Activated CD4-positive, alpha-beta T cell treated with anti-CD3 and anti-CD28 coated beads, Interleukin-2, amount 50 U/mL, for 4 hours (primary cell): ENCODE results near the gene GAN.

ENCODE experiments used
- DNase-seq, 2 experiments: peaks; one replicate each; pipeline ENCODE4 v3.0.0-alpha.2; 2020

GAN gene

DNA sequence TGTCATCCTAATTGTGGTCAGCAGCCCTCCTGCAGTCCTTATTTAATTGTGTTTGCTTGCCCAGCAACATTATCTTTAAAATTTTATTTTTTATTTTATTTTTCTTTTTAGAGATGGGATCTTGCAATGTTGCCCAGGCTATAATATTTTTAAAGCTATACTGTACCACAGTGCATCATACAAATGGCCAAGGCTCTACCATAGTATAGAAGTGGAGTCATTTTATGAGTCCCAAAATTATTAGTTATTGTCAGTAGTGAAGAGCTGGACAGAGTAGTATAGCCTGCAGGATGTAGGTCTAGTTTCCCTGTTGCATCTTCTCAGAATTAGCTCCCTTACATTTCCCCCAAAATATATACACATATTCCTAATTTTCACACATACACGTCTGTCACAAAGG, 44.1 kb downstream of the GAN start:
- no peak for DNase-seq

DNA sequence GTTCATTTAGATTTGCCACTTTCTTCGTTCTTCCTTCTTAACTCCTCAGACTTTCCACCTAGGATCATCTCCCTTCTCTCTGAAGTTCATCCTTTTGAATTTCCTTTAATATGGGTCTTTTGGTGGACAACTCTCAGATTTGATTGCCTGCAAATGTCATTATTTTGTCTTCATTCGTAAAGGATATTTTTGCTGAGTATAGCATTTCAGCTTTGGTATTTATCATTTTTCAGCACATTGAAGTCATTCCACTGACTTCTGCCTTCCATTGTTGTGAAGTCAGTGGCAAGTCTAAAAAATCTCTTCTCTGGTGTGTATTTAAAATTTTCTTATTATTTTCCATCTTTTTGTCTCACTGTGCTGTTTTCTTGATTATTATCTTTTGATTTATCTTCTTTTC, 45.4 kb downstream of the GAN start:
- no peak for DNase-seq

DNA sequence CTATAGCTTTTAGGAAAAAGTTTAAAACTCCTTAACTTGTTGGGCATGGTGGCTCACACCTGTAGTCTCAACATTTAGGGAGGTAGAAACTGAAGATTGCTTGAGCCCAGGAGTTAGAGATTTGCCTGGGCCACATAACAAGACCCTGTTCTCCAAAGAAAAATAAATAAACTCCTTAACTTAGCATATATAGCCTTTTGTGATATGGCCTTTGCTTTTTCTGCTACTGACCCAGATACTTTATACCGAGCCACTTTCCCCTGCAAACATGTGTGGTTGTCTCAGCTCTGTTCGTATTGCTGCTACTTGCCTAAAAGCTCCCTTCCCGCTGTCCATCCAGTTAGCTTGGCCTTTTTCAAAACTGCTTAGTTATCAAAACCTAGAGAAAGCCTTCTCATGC, 51.0 kb downstream of the GAN start:
- no peak for DNase-seq

DNA sequence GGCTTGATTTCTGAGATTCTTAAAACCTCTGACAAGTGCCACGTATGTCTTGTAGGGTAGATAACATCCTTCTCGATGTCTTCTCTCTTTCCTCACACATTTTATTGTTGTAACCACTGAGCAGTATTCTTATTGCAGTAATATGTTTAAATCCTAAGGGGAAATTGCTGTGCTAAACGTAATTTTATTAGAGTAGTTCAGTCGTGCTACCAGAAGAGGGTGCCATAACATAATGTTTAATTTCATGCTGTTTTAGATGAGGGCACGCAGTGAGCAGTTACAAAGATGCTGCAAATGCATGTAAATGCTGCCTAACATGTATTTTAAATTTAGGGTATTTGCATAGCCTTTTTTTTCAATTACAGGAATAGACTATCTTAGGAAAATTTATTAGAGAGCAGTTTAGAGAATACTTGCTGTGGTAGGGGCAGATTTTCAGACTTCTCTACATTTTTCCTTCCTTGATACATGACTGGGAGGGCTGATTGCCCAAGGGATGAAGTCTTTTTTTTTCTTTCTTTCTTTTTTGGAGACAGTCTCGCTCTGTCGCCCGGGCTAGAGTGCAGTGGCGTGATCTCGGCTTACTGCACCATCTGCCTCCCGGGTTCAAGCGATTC, 51.7 kb downstream of the GAN start:
- DNase-seq = no peak

DNA sequence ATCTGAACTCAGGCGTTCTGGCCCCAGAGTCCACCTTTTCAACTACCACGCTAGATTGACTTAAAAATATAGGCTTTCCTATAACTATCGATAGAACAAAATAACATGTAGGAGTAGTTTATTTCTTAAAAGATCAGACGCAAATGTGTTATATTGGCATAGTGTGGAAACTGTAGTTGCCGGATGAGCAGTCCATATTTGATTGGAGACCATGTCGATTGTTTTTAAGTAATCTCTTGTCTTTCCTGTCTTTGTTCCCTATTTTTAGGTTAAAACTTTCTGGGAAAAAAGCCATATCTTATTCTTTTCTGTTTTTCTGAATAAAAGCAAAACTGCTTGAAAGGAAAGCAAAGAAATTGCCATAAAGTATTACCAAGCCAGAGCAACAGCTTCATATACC, 53.1 kb downstream of the GAN start:
- DNase-seq = no peak

DNA sequence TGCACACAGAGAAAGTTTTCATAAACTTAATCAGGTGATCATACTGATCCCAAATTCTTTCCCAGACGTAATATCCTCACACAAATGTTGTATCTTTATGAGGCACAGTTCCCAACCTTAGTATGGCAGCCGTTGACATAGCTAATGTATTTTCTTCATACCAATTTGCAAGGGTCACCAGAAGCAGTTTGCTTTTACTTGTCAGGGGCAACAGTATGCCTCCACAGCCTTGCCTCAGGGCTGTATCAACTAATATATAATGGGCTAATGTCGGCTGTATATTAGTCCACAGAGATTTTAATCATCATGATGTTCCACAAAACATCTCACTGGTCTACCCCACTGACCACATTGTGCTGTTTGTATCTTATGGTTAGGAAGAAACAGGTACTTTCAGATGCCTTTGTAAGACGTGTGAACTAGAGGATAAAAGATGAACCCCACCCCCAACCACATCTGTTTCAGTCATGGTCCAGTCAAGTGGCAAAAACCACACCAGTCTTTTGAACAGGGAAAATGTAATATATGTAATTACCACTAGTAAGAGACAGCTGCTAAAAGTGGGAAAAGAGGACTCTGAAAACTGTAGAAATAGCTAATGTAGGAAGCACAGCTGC, 55.2 kb downstream of the GAN start:
- no peak for DNase-seq

DNA sequence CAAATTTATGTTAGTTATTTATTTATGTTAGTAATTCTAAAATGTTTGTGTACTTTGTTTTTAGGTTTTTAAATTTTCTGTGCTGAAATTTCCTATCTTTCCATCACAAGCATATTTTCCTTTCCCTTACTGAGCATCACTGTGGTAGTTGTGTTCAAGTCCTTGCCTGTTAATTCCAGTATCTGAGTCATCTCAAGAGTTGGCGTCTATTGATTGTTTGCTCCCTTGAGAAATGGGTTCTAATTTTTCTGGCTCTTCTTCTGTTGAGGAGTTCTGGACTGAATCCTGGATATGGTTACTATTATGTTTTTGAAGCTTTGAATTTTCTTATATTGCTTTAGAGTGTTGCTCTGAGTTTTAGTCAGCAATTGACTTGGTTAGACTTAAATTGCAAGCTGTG, 56.3 kb downstream of the GAN start:
- DNase-seq = no peak

DNA sequence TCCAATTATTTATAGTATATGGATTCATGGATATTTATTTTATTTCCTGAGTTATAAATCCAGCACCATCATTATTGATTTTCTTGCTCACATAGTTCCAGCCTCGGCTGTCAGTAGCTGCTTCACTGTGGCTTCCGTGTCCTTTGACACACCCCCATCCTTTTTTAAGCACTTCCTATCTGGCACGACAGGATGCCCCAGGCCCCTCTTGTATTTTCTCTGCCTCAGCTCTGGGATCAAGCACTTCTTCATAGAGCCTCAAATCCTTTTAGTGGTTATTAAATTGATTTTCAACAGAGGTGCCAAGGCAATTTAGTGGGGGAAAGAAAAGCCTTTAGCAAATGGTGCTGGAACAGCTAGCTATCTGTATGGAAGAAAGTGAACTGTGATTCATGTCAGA, 59.8 kb downstream of the GAN start:
- DNase-seq = no peak

DNA sequence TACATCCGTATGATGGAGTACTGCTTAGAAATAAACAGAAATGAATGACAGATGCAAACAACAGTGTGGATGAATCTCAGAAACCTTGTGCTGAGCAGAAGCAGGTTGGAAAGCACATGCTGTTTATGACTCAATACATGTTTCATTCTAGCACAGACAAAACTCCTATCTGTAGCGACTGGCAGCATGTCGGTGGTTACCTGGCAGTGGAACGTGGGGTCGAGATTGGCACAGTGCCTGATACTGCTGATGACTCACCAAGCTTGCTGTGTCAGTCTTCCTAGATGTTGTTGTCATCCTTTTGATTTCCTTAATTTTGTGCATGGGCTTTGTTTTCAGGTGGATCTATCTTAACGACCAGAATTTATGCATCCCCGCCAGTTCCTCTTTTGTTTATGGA, 62.1 kb downstream of the GAN start:
- DNase-seq = peak; percentile 15 to 22

DNA sequence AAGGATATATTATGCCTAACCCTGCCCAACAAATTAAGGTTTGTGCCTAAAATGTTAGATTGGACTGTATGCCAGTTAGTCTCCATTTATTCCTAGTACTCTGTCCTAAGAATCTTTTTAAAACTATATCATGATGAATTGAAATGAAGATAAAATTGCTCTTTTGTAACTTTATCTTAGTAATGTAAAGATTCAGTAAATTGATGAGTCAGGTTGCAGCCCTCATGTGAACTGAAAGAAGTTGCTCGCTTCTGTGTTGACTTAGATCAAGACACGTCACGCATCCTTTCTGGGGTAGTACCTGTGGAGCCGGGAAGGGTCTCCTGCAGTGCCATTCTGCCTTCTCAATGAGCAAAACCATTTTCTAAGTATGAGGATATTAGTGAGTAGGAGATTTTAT, 63.3 kb downstream of the GAN start:
- no peak for DNase-seq

DNA sequence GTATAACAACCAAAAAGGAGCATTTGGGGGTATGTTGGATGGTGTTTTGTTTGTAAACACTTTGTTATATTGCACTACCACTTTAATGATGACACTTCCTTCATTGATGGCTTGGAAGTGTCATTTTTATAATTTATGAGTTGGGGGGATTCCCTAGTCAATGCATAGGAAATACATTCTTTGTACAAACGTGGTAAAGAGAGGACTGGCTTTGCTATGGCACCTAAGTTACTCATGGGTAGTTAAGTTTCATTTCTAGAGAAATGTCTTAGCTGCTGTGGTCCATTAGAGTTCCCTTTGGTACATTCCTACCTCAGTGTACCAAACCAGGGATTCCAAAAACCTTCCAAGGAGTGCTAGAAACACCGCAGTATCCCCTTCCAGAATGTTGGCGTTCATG, 66.2 kb downstream of the GAN start:
- DNase-seq = no peak

DNA sequence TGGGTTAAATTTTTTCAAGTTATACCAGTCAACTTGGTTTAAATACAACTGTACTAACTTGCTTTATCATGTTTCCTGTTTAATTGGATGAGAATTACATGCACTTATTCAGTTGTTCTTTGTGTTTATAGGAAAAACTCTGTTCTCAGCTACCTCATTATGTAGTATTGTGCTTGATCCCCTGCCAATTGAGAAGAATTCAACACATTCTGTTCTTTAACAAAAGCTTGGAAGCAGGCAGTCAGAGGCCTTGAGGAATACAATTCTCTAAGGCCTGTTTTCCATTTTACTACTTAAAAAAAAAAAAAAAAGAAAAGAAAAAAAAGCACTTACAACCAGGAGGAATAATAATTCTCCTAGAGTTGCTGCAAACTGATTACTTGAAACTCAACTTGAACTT, 69.2 kb downstream of the GAN start:
- DNase-seq = no peak

DNA sequence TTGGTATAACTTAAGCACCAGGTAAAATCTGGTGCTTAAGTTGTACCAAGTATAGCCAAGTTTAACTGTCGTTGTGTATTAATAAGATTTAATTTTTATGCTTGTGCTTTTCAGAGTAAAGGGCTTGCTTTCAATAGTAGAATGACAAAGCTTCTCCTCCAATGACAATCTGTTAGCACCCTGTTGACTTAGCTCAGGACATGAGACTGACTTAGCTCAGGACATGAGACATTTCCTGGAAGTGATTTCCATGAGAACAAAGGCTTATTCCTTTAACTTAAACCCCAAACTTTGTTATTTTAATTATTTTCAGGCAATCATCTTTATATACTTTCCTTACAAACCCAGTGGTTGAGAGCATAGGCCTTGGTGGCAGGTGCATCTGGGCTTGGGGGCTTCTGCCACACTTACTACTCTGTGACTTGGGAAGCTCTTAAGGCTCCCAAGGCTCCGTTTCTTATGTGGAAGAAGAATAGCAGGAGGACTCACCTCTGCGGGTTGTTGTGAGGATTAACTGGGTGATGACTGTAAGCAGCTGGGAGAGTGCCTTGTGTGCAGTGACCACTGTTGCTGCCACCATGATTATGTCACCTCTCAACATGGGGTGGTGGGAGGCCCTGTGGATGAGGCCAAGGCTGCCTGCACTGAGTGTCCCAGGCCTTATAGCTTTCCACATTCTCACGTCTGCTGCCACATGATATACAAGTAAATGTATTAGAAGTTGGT, 70.4 kb downstream of the GAN start:
- DNase-seq = no peak

DNA sequence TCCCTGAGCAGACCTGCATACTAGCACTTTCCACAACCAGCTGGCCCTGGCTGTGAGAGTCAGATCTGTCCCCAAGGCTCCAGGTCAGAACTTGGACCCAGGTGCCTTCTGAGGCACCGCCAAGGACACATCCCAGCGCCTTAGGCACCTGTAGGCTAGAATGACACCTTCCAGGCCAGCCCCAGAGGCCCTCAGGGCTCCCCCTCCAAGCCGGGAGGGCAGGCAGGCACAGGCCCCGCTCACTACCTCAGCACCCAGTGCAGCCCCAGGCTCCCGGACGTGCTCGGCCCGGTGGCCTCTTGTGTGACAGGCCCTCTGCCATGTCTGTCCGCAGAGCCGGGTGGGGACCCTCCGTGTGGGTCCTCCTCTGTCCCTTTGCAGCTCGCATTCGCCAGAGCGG, 73.6 kb downstream of the GAN start:
- no peak for DNase-seq

DNA sequence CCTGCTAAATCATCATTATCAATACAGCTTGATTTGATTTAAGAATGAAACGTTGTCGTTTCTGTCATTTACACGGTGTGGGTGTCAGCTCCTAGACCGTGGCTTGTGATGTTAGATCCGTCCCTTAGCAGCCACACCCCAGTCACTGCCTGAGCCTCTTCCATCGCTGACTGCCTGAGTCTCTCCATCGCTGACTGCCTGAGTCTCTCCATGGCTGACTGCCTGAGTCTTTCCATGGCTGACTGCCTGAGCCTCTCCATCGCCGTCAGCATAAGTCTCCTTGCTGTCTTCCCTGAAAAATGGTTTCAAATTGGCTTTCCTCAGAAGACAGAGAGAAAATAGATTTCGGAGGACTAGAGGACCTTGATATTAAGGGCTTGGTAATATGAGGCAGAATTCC, 76.1 kb downstream of the GAN start:
- no peak for DNase-seq

DNA sequence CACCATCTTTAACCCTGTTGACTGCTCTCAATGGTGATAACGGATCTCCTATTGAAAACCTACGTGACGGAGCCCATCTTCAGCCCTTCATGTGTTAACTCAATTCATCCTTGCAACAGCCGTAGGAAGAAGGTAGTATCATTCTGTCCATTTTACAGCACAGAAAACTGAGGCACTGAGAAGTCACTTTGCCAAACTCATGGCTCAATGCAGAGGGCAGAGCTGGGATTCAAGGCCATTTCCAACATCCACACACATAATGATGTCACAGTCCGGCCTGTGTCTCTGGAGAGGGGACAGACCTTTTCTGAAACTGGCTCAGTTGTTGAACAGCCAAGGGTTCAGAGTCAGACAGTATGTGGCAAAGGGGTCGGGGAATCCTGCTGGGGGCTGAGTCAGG, 77.2 kb downstream of the GAN start:
- no peak for DNase-seq

DNA sequence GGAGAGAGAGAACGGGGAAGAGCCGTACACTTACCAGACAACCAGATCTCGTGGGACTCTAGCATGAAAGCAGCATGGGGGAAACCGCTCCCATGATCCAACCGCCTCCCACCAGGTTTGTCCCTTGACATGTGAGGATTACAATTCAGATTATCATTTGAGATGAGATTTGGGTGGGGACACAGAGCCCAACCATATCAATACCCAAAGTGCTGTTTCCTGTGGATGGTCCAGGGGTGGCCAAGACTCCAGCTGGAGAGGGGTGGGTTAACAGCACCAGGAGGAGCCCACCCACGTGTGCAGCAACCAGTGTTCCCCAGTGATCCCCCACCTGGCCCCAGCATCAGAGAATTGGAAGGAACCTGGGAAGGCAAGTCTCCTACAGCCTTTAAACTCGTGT, 79.7 kb downstream of the GAN start:
- no peak for DNase-seq

DNA sequence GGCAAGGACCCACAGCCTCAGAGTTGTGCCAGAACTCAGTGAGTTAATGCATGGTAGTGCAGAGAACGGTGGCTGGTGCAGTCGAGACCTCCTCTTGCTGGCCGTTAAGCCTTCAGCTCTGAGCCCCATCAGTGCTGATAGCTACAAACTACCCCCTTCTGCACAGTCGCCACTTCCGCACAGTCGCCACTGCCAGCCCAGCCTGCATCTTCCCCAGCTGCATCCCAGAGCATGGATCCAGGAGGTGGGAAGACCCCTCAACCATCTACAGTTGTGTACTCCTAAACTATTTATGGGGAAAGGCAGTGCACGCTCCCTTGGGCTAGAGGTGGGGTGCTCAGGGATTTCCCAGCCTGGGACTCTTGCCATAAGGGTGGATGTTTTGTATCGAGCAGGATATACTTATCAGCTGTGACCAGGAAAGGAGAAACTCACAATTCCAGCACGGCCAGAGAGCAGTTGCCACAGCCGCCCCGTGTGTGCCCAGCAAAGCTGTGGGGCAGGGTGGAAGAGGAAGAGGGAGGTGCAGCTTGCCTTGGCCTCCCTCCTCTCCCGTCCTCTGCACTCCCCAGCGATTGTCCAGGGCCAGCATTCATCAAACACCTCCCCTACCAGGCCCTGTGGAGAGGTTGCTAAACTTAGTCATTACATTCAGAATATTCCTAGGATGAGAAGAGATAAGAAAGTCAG, 80.3 kb downstream of the GAN start:
- no peak for DNase-seq

DNA sequence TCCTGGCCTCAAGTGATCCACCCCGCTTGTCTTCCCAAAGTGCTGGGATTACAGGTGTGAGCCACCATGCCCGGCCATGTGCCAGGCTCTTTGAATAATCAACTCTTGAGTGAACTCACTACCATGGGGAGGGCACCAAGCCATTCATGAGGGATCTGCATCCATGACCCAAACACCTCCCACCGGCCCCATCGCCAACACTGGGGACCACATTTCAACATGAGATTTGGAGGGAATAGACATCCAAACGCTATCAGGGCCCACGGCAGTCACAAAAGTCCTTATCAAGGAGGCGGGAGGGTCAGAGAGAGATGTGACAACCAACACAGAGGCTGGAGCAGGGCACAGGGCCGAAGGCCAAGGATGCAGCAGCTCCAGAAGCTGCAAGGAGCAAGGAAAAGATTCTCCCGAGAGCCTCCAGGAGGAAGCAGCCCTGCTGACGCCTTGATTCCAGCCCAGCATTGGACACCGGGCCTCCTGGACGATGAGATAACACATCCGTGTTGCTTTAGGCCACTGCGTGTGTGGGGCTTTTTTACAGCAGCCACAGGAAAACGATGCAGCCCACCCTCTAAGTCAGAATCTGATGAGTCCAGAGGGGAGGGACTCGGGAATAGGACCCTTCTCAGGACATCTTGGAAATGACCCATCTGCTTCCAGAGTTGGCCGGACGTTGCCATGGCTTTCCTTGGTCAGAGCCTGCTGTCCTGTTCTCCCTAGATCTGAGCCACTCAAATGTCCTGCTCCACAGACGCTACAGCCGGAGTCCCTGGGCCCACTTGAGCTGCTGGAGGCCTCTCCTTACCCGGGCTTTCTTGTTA, 82.5 kb downstream of the GAN start:
- DNase-seq = no peak

DNA sequence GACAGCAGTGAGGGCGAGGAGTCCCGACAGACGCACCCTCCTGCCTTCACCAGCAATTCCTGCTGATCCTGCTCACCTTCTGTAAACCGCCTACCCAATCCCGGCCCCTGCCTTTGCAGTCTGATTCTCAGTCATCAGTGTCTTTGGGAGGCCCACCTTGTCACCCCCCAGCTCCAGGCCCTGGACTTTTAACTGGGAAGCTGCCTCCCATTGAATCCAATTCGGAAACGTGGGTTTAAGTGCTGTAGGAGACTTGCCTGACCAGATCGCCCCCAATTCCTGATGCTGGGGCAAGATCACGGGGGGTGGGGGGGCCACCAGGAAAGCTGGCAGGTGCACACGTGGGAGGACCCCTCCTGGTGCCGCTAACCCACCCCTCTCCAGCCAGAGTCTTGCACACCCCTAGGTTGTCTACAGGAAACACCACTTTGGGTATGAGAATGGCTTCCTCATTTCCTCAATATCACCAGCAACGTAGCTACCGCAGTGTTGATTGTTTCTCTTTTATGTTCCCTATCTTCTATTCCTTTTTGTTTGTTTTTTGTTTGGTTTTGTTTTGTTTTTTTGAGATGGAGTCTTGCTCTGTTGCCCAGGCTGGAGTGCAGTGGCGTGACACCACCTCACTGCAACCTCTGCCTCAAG, 83.2 kb downstream of the GAN start:
- DNase-seq = no peak

DNA sequence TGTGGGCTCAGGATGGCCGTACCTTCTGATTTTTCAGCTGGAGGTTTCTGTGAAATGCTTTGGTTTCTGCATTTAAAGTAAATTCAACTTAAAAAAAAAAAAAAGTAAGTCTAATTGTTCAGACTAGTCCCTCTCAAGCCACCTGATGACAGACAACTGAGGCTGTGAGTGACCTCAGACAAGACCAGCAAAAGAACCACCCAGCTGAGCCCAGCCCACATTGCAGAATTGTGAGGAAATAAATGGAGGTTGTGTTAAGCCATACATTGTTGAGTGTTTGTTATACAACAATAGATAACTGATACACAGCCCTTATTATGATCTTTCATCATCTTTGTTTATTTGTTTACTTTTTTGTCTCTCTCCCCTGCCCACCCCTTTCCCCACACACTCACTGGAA, 85.1 kb downstream of the GAN start:
- DNase-seq = no peak
